GM18858 (cell line): Measurements from ENCODE around the gene PRPH2.
"Not testable (repeated sequence)": the region's sequence is repeated elsewhere in the genome, so short reads cannot be mapped to it uniquely, and the experiment has no call there.

Experiments
- ATAC-seq: cut with Tn5 transposase; IDR thresholded peaks from one replicate; pipeline ENCODE4 v1.9.1; 2021; ENCODE audit not compliant: unreplicated experiment

The PRPH2 gene

DNA sequence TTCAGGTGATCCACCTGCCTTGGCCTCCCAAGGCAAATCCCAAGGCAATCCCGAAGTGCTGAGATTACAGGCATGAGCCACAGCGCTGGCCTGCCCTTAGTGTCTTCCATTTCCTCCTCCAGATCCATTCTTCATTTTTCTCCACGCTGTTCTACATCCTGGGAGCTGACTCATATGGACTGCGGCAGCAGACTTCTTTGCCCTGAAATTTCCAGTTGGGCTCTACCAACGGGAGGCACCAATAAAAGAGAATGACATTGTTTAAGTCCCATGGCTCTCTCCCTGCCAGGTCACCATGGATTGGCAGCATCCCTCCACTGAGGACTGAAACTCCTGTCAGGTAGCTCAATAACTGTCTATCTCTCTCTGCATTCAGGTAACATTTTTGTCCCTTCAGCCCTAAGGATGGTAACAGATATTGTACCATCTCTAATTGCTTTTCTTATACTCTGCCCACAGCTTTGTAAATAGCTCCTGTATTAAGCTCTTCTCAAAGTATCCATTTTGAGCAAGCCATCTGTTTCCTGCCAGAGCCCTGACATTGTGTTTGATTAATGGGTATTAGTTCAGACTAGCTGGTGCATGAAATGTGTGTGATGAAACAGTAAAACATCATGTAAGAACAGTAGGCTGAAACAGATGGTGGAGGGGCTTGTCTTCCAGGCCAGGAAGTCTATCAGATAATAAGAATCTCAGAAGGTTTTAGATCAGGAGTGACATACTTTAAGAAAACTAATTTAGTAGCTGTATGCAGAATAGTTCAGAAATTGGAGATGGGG lies 19.9 kb upstream of the PRPH2 start:
- ATAC-seq, result no peak

DNA sequence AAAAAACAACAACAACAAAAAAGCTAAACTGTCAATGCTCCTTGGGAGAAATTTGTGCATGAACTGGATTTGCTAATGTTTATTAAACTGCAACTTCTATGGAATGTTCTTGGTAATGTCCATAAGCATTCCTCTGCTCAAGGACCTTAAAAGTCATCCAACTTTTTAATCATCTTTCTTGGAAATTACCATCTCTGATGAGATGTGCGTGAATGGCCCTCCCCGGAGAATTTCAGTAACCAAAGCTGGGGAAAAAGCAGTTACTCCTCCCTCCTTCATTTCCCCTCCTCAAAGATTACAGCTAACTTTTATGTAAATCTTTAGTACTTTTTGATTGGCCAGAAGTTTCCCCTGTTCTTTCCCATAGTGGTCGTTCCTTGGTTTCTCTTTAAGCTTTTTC lies 18.3 kb upstream of the PRPH2 start:
- ATAC-seq, result no peak

DNA sequence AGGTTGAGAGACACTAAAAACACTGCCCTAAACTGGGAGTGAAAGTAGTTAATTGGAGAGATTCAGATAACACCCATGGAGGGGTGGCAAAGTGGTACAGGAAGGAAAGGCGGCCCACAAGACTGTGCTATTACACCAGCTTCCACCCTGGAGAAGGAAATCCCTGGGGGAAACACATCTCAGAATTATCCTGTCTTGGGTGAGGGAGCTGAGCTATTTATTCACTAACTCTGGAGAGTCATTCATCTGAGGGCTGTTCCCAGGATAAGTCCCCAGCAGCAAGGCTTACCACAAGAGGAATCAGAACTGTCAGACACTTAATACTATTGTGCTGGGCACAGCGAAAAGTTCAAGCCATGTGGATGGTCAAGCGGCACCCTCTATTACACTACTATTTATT lies 13.6 kb upstream of the PRPH2 start:
- ATAC-seq, result no peak

- ATAC-seq, result not testable (repeated sequence)
Measured at GRCh38 chr6:42733867-42734481, 11.6 kb upstream of the PRPH2 start.

DNA sequence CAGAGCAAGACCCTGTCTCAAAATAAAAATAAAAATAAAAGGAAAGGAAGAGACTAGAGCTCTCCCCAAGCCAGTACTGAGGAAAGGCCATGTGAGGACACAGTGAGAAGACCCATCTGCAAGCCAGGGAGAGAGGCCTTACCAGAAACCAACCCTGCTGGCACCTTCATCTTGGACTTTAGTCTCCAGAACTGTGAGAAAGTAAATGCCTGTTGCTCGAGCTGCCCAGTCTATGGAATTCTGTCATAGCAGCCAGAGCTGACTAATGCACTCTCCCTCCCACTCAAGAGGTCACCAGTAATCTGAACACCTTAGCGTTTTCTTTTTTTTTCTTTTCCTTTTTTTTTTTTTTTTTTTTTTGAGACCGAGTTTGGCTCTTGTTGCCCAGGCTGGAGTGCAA lies 7.3 kb upstream of the PRPH2 start:
- no peak for ATAC-seq

DNA sequence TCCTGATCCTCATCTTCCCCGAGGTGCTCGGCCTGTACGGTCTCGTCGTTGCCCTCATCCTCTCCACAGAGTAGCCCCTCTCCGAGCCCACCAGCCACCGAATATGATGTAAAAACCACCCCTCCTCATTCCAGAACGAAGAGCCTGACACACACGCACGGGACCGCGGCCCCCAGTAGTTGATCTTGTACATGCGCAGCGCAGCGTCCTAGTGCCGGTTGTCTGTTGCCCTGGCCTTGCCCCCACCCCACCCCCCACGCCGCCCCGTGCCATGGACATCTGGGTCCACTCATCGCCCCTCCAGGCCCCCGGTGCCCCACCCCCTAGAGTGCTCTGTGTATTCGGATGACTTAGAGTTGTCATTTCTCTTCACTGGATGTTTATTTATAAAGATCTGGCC lies 5.2 kb upstream of the PRPH2 start:
- no peak for ATAC-seq

- ATAC-seq, result no peak
Measured at GRCh38 chr6:42727087-42727611, 4.8 kb upstream of the PRPH2 start.

- peak; percentile 63 for ATAC-seq
Measured at GRCh38 chr6:42726485-42727086, 4.2 kb upstream of the PRPH2 start.

DNA sequence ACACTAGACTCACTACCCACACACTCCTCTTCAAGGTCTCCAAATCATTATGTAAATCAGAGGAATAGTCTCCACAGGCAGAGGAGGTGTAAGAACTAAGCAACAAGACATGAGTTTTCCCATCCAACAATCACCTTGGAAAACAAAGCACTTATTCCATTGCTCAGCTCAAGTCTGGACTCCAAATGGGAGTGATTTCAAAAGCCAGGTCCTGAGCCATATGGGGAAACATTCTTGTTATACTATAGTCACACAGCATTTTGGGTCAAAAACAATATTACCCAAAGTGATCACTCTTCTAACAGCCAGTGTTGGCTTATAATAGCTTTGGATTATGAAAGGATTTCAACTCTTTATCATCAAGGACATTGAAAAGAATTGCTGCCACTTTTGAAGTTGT lies 3.6 kb upstream of the PRPH2 start:
- no peak for ATAC-seq

GRCh38 chr6:42724825-42725224 lies 2.4 kb upstream of the PRPH2 start:
- ATAC-seq, result no peak

- ATAC-seq, result no peak
Measured at GRCh38 chr6:42720739-42721138, 1.7 kb downstream of the PRPH2 start.

GRCh38 chr6:42715871-42716270 lies 6.5 kb downstream of the PRPH2 start:
- ATAC-seq, result no peak

DNA sequence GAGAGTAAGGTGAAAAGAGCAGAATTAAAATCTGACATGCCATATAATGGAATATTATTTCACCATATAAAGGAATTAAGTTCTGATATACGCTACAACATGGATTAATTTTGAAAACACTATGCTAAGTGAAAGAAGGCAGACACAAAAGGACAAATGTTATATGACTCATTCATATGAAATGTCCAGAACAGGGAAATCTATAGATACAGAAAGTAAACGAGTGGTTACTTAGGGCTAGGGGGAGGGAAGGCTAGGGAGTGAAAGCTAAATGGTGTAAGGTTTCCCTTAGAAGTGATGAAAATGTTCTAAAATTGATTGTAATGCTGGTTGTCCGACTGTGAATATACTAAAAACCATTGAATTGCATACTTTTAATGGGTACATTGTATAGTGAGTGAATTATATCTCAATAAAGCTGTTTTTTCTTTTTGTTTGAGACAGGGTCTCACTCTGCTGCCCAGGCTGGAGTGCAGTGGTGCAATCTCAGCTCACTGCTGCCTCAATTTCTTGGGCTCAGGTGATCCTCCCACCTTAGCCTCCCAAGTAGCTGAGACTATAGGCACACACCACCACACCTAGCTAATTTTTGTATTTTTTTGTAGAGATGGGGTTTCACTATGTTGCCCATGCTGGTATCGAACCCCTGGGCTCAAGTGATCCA lies 8.2 kb downstream of the PRPH2 start:
- no peak for ATAC-seq

GRCh38 chr6:42711930-42712329 lies 10.5 kb downstream of the PRPH2 start:
- no peak for ATAC-seq

GRCh38 chr6:42710316-42710715 lies 12.1 kb downstream of the PRPH2 start:
- no peak for ATAC-seq

- no peak for ATAC-seq
Measured at GRCh38 chr6:42709871-42710270, 12.5 kb downstream of the PRPH2 start.

DNA sequence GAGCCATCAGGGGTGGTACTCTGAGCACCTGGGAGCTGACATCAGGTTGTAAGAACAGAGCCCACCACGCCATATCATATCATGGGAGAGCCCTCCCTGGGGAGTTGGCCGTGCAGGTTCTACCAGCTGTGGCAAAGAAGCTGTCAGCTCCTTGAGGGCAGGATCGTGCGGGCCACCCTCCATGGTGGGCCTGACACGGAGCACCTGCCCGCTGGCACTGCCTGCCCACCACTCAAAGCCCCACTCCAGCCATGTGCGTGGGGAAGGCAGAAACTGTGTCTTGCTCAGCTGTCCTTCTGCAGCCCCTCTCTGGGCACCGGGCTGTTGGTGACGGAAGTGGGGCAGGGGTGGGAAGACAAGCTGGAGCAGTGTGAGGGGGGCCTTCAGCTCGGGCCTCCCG lies 14.3 kb downstream of the PRPH2 start:
- ATAC-seq, result no peak

- no peak for ATAC-seq
Measured at GRCh38 chr6:42707595-42707994, 14.8 kb downstream of the PRPH2 start.

DNA sequence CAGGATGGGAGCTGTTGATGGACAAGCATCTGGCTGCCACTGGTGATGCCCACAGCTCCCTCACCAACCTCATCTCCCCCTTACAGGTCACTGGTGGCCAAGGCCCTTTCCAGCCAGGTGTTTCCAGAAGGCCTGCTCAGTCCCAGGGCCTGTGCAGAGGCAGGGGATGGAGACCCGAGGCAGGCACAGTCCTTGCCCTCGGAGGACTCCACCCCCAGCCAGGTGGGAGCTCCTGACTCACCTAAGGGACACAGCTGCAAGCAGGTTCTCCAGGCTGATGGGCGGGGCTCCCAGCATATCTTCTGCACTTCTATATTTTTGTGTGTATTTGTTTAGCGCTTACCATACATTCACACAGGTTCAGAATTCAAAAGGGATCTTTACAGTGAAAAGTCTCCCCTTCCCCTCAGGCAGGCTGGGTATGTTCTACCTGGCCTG lies 17.4 kb downstream of the PRPH2 start:
- no peak for ATAC-seq

- ATAC-seq, result no peak
Measured at GRCh38 chr6:42704251-42704936, 18.0 kb downstream of the PRPH2 start.

GRCh38 chr6:42702786-42703185 lies 19.6 kb downstream of the PRPH2 start:
- ATAC-seq, result not testable (repeated sequence)
